Activated T-cell treated with anti-CD3 and anti-CD28 coated beads for 1 hour (primary cell): ENCODE data around the gene PCK1.

ENCODE experiments used
- DNase-seq: peaks from one replicate; pipeline ENCODE4 v3.0.0-alpha.2; 2020; ENCODE audit warnings: low read depth

Gene PCK1

DNA sequence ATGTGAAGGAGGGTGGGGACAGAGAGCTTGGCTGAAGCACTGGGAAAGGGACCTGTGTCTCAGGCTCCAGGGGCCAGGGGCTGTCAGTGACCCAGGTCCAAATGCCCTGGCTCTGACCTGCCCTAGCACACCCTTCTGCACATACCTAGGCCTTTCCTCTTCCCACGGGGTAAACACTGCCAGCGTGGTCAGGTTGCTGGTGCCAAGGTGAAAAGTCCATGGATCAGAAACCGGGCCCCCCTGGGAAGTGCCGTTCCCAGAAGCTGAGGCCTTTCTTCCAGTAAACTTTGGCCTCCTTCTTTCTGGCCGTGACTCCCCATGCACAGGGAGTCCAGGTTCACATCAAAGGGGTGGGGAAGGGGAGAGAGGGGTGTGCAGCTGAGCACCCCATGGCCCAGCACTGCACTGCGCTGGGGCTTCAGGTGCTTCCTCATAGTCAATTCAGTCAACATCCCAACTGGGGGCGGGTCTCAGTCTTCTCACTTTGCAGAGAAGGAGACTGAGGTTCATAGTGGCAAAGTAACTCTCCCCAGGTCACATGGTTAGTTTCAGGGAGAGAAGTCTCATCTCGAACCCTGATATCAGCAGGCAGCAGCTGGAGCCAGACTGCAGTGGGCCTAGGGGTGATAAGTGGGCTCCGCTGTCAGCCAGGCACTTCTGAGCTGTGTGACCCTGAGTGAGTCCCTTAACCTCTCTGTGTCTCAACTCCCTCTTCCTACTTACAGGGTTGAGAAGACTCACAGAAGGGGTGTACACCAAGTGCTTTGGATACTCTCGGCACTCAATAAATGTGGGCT lies 17.0 kb downstream of the PCK1 start:
- no peak for DNase-seq

DNA sequence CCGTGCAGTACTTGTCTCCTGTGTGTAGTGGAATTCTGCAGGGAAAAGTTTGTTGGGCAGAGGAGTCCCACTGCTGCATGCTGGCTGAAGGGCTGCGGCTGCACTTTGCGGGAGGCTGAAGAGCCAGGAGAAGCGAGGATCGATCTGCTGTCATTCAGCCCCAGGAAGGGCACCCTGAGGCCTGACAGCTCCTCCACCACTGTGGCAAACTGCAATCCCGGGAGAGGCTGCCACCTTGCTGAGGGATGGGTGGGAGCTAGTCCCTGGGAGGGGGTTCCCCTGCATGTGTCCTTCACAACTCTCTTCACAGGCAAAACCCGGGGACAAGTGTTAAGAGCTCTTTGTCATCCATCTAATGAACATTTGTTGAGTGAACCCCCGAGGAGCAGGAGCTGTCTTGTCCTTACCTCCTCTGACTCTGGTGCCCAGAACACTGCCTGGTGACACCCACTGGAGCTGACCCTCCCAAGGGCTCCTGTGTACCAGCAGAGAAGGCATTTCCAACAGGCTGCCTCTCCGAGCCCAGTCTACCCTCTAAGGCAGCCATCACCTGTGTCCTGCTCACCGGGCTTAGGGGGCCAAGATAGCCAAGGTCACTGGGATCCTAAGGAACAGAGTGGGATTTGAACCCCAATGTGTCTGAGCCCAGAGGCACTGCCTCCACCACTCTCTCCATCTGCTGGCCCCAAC lies 17.7 kb downstream of the PCK1 start:
- DNase-seq: no peak

DNA sequence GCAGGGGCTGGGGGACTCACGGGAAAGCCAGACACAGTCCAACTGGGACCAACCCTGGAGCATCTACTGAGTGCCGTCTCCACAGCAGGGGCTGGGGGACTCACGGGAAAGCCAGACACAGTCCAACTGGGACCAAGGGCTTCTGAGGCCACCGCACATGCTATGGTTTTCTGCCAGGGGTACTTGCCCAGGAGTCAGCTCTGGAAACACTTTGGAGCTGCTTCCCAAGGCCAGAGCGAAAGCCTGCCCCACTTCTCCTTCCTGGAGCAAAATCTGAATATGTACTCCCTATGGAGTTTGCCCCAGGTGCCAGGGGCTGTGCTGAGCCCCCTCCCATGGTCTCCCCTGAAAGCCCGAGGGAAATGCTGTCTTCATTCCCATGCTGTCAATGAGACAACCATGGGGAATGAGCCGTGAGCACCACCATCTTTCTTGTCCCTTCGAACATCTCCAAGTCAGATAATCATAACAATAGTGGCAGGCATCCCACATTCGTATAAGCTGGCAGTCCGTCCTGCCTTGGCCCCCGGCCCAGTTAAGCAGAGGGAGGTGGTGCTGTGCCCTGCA lies 18.5 kb downstream of the PCK1 start:
- DNase-seq: no peak

DNA sequence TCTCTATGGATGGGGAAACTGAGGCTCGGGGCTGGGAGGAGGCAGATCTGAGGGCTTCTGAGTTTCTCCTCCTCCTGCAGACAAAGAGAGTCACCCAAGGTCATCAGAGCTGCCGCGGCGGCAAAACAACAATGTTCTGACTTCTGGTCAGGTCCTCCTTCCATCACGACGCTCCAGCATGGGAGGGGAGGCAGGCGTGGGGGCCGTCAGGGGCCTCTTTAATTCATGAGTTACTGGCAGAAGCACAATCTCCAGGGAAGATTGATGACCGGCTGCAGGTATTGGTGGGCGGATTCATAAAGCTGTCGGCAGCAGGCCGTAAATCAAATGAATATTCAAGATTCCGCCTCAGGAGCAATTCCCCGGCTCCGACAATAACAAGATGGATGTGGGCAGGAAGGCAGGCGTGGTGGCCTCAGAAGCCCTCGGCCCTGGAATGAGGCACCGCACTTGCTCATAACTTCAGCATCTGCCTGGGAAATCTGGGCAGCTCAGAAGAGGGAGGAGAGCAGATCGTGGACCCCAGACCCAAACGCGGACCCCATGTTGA lies 19.1 kb downstream of the PCK1 start:
- DNase-seq: no peak

DNA sequence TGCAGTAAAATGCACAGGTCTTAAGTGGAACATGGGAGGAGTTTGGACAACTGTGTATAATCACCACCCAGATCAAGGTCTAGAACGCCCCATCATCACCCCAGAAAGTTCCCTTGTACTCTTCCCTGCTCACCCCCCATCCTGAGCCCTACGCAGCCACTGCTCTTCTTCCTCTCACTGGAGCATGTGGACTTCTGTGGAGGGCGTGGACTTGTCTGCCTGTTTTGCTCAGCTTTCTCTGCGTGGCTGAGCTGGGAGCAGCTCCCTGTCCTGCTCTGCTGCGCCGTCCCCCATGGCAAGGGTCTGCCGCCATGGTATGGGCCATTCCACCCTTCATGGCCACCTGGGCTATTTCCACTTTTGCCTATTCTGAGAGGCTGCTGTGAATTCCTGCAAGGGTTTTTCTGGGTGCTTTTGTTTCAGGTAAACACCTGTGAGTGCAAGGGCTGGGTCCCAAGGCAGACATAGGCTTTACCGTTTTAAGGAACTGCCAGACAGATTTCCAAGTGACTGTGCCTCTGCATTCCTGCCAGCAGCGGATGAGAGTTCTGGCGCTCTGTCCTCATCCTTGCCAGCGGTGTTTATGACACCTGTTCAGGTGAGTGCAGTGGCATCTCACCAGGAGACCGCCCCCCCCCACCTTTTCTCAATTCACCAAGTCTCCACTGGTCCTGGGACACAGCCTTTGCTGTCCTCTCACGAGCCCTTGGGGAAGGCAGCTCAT lies 19.7 kb downstream of the PCK1 start:
- no peak for DNase-seq

DNA sequence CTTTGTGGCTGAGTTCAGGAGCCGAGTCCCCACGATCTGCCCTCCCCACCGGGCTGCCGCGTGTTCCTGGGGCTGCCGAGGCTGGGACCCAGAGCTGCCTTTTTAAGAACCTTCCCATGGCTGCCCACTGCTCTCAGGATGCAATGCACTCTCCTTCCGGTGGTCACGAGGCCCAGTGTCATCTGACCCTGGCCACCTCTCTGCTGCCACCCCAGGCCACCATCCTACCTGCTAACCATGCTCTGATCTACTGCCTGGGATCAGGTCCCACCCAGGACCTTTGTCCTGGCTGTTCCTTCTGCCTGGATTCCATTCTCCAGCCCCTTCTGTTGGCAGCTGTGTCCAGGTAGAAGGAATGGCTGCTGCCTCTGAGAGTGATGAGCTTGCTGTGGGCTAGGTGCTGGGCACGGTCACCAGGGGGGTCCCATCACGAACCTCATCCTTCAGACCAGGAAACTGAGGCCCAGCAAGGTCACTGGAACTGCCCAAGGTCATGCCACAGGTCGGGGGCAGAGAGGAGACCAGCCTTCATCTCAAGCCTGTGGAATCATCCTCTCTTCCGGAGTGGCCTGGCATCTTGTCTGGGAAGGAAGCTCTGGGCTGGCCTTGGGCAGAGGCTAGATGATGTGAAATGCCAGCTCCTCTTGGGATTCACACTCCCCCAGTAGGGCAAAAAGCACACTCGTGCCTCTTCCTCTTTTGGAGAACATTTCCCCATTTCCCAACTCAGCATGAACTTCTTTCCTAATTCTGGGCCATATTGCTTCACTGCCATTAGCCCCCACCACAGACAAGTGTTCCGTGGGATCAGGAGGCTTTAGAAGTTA lies 20.5 kb downstream of the PCK1 start:
- DNase-seq: no peak

DNA sequence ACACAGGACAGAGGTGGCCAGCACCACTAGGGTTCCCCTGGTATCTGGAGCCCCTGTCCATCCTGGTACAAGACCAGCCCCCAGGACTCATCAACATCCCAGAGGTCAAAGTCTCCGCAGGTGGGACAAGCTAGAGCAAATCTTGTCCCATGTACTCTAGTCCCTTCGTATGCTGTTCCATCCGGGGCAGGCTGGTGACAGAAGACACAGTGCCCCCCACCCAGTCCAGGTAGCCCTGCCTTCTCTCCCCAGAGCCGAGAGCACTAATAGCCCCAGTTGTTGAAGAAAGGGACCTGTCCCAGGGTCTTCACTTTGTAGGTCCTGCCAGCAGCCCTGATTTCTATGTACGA lies 21.1 kb downstream of the PCK1 start:
- DNase-seq: no peak

DNA sequence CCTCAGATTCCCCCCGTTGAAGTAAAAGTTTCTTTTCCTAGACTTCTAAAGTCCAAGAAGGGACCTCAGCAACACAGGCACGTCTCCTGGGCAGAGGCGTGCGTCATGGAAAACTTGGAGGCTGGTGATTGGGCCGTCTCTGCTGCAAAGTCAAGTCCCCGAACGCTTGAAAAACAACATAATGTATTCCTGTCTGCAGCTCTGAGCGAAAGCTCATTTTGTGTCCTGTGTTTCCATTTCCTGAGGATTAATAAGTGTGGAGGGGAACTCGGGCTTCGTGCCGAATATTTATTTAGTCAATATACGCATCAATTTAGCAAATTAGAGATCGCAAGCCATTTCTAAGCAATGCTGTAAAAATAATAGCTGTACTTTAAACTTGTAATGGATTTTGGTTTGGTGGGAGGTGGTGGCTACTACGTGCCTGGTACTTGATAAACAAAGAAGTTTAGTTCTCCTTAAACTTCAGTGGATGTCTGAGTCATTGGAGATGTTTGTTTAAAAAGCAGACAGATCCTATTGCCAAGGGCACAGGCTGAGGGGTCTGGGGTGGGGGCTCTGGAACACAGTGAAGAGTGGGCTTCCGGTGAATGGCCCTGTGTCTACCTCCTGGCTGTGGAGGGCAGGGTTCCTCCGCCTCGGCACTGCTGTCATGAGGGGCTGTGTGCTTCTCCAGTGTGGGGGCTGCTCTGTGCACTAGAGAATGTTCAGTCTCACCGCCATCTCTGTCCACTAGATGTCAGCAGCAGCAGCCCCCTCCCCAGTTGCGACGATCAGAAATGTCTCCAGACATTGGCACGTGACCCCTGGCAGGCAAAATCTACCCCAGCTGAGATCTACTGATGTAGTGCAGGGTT lies 21.8 kb downstream of the PCK1 start:
- DNase-seq: no peak

DNA sequence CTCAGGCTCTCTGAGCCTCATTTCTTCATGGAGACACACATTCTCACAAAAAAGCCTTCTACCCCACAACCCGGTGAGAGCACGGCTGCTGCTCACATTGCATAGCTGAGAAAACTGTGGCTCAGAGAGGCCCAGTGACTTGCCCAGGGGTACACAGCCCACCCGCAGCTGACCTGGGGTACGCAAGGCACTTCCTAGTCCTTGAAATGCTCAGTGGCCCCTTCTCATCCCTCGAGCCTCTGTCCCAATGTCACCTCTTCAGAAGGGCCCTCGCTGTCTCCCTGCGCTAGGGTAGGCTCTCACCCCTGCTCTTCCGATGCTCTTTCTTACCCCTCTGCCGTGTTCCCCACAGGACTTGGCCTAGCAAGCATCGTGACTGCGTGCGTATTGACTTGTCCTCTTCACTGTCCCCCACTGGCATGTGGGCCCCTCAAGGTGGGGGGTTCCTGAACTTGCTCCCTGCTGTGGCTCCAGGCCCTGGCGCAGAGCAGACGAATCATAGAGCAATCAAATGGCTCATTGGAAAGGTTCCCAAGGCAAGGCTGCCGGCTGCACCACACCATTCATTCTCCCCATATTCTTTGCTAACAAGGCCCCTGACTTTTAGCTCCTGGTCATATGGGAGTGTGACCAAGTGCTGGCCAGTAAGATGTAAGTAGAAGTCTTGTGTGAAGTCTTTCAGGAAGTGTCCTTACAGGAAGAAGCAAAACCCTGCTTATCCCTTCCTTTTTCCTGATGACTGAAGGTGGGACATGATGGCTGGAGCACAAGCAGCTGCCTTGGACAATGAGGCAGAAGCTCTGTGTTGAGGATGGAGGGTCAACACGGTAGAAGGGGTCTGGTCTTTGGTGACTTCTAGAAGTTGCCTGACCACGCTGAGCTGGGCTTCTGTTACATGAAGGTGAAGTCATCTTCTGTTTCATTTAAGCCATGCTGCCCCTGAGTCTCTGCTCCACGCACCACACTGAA lies 22.7 kb downstream of the PCK1 start:
- DNase-seq: no peak

DNA sequence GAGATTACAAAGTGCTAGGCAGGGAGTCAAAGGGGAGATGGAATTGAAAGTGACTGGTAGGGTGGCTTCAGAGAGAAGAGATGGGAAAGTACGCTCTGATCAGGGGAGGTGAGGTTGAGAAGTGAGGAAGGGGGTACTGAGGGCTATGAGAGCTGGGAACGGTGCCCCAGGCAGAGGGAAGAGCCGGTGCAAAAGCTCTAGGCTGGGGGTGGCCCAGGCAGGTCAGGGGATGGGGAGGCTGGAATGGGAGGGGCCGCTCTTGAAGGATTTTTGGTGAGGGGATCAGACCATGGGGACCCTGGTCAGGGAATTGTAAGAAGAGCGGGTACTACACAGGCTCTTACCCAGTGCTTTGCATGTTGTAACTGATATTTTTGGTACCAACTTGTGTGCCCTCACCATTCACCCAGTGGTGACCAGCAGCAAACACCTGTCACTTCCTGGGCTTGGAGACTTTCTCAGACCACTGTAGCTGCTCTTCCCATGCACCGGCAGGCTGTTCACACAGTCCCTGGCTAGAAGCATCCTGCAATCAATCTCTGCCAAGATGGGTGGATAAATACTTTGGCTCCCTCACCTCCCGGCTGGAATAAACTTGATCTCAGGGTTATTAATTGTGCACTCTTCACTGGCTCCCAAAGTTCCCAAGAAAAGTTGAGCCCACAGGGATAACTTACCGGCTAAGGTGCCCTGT lies 24.0 kb downstream of the PCK1 start:
- no peak for DNase-seq

DNA sequence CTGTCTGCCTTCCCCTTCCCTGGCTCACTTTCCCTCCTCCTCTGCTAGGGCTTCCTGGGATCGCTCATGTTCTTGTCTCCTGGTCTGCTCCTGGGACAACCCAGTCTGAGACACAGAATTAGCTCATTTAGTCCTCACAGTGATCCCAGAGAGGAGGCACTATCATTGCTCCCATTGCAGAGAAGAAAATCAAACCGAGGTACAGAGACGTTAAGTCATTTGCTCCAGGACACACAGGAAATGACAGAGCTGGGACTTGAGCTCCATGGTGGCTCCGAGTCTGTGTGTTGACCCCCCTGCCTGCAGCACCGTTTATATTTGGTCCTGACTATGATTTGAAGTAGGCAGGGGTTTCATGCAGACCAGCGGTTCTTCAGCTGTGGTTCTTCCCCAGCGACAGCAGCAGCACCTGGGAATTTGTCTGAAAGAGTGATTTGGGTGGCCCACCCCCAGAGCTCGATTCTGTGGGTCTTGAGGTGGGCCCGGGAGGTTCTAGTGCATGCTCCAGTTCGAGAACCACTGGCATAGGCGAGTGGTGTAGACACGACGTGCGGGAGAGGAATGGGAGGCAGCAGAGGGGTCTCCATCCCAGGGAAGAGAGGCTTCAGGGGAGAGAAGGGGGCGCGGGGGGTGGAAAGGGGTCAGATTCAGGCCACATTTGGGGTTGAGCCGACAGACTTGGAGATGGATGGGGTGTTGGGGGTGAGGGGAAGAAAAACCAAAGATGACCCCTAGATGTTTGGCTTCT lies 24.7 kb downstream of the PCK1 start:
- DNase-seq: no peak

DNA sequence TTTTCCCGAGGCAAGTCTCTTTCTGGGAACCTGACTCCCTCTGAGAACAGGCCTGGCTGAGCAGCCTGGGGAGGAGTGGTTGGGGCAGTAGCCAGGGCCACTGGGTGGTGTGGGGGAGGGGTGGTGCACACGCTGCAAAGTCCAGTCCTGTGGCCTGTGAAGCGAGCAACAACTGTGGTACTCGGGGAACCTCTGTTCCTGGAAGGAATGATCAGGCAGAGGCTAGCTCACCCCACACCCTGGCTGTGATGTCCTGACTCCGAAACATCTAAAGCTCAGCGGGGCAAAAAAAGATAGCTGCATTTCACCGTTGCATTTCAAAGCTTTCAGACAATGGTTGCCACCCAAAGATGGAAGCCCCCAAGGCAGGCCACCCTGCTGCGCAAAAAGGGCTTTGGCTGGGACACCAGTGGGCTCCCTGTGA lies 25.5 kb downstream of the PCK1 start:
- DNase-seq: no peak

DNA sequence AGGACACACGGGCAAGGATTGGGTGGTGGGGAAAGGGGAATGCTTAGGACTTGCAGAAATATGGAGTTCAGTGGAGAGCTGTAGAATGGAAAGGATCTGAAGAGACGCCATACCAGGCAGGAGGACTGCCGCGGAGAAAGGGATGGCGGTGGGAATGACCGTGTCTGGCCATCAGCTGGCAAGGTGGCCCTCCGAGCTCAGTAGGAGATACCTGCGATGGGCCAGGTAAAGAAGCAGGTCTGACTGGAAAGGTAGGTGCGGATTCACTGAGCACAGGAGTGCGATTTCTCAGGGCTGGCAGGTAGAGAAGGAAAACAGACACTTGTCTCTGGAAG lies 26.0 kb downstream of the PCK1 start:
- DNase-seq: no peak

DNA sequence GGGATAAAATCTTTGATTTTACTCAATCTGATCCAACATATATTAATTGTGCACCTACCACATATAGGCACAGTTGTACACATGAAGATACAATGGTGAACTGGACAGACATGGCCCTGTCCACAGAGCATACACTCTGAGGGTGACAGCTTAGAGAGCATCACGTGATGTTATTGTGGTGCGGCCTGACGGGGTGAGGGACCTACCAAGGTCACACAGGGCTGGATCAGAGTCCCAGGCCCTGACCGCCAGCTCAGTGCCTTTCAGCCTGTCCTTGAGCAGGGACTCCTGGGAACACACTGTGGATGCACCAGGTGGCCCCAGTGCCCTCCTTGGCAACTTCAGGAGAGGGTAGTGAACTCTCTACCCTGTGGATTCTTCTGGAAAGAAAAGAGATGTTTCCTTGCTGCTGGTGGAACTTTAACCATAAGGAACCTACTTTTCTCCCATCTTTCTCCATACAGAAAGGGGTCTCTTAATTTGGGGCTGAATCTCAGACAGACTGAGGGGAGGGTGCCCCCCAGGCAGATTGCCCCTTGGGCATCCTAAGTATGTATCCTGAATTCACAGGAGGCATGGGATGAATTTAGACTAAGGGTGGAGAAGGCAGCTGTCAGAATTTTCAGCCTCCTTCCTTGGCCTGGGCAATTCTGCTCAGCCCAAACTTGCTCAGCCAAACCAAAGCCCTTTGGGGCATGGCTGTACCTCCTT lies 26.5 kb downstream of the PCK1 start:
- no peak for DNase-seq

DNA sequence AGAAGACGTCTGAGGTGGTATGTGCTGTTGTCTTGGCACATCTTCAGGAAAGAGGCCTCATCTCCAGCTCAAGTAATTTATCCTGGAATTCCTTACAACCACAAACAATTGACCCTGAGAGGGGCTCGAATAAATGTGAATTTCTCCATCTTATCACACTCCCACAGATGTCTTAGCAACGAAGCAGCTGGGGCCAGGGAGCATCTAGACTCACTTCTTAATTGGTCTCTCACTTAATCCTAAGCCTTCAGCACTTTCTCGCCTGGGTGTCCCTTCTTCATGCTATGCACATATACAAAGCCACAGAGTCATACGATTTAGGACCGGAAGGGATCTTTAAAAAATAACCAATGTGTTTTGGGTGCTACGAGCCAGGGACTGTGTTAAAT lies 27.1 kb downstream of the PCK1 start:
- DNase-seq: no peak

DNA sequence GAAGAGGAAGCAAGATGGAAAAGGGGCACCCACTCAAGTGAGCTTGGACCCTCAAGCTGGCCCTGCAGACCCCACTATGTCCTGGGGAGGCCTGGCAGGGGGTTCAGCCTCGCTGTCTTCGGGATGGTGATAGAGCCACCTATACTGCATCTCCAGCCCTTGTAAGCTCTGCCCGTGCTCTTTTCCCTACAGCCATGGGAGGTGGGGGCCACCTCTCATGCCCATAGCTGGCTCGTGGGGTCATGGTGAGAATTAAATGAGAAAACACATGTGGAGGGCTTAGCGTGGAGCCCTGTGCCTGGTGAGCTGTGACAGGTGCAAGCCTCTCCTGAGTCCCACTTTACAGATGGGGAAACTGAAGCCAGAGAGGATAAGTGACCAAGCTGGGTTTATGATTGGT lies 27.7 kb downstream of the PCK1 start:
- DNase-seq: no peak

DNA sequence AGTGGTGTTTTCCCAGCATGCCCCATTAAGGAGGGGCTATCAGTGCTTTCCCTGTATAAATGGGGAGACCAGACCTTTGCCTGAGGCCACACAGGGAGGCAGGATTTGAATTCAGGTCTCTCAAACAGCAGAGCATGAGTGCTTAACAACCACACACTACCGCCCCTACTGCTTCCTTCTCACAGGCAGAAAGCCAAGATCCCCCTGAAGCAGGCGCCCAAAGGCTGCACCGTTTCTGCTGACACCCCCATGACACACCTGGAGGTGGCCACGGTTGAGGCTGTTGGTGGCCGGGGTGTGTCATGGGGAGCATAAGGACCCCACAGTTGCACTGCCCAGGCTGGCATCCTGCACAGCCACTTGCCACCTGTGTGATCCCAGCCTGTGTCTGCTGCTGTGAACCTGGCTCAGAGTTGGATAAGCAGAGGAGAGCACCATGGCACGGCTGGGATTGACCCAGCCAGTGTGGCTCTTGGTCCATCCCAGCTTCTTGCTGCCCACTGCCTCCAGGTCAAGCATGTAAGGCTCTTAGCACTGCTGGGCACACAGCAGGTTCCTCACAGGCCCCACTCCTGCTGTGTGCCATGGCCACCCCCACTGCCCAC lies 28.3 kb downstream of the PCK1 start:
- no peak for DNase-seq
